ENCODE measurements around the gene ACAA2. TPM values are rescaled to one million over a fixed set of nuclear protein-coding genes. Genes with fewer than 3 reads are reported as not detected.

ACAA2 gene
- total and polyA plus RNA-seq, 2 of the 8 experiments (the other 6 are each of a cell fraction or from before 2014, with no cell fraction given), result 63.4 to 151 TPM

GRCh38 chr18:49812286-49813068 is 856 bp downstream of the ACAA2 start (continued):
- TF ChIP-seq ATF3 (IDR thresholded peaks at IDR 0.05; ENCODE audit: insufficient read depth, low read depth, low read length), result no peak
